ENCODE data around the gene RELCH. TPM values are rescaled to one million over a fixed set of nuclear protein-coding genes. Genes with fewer than 3 reads are reported as not detected.
A peak's percentile ranks its signal among the peaks of the same experiment; 100 is the strongest.

The RELCH gene
- polyA plus RNA-seq, 2 of the 4 experiments (the other 2 are of a cell fraction): 13.5 to 17.5 TPM

GRCh38 chr18:62336618-62337017, 149.6 kb downstream of the RELCH start:
- ATAC-seq (no peak), FAIRE-seq (no peak), DNase-seq (ENCODE audit: low read depth in 1 of 2, low spot score in 1 of 2) (no peak)
- H3K4me3 ChIP-seq: no peak overlapping the region
- no peak overlapping the region for H3K4me2 ChIP-seq
- POLR2A ChIA-PET: no interaction called here
- 82% methylated on average over 5 of the region's 5 CpGs for WGBS (ENCODE audit: missing lambda C conversion rate)
- peaks cover 34% of the 10 kb centered on the region for H3K4me1 ChIP-seq
- CTCF ChIA-PET: no interaction called here
- H3K27ac ChIP-seq: no peak overlapping the region
- no peak for TF ChIP-seq JUNB (IDR thresholded peaks at IDR 0.05)
- TF ChIP-seq EHMT2 (IDR thresholded peaks at IDR 0.05; ENCODE audit: low read depth): no peak
- no peaks in the 10 kb centered on the region for H3K9me3 ChIP-seq

- Histone ChIP-seq H3K9me3 (no peaks in the 10 kb centered on the region), H3K4me1 (peaks cover 34% of the 10 kb centered on the region), H3K27ac (no peak overlapping the region), H3K4me2 (no peak overlapping the region), H3K4me3 (no peak overlapping the region)
- DNase-seq (ENCODE audit: low read depth in 1 of 2, low spot score in 1 of 2) (no peak), ATAC-seq (no peak), FAIRE-seq (no peak)
- 29% methylated on average over 7 of the region's 7 CpGs for WGBS (ENCODE audit: missing lambda C conversion rate)
- CTCF ChIA-PET: no interaction called here
- no peak for TF ChIP-seq KDM5A (IDR thresholded peaks at IDR 0.05)
- peak; percentile 34; the same call in 1 of the 2 replicates for TF ChIP-seq MAX (IDR thresholded peaks at IDR 0.05)
- no peak for TF ChIP-seq SREBF2 (IDR thresholded peaks at IDR 0.05)
- no peak for TF ChIP-seq TFCP2L1 (CRISPR knock-in tag; IDR thresholded peaks at IDR 0.05)
- TF ChIP-seq TP53 (CRISPR knock-in tag; IDR thresholded peaks at IDR 0.05): no peak
- no peak for TF ChIP-seq POLR2AphosphoS2 (conservative IDR thresholded peaks at IDR 0.05; ENCODE audit: low read length)
- POLR2A ChIA-PET: no interaction called here
Measured at GRCh38 chr18:62337336-62337735, 150.3 kb downstream of the RELCH start.

DNA sequence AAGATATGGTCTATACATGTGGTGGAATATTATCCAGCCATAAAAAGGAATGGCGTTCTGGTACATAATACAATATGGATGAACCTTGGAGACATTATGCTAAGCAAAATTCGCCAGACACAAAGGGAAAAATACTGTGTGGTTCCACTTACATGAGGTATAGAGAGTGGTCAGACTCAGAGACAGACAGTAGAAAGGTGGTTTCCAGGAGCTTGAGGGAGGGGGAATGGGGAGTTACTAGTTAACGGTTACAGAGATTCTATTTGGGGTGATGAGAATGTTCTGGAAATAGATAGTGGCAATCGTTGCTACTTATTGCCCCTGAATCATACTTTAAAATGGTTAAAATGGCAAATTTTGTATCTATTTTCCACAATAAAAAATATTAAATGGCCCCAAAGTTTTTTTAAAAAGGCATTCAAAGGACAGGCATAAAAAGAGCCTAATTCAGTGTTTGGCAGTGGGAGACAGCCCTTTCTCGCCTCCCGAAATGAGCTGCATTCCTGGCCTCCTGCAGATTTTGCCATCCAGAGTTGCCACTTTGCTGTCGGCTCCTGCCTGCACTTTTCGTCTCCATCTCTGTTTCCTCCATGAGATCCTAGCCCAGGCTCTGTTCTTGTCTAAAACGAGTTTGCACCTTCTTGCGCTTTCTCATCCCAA, 151.5 kb downstream of the RELCH start:
- no peak for FAIRE-seq
- ChIA-PET CTCF (interaction anchor here (1.2 kb wide), 1 partner anchor 13 kb away, joined by 3 read pairs; no protein-coding TSS in a partner anchor), POLR2A (no interaction called here)
- no peak for TF ChIP-seq ZFP36 (IDR thresholded peaks at IDR 0.05; ENCODE audit: borderline replicate concordance, partially characterized antibody)
- no peak for TF ChIP-seq RAD21 (conservative IDR thresholded peaks at IDR 0.05 in 1 of 2, IDR thresholded peaks at IDR 0.05 in 1 of 2)
- TF ChIP-seq HDAC2 (IDR thresholded peaks at IDR 0.05): no peak
- TF ChIP-seq ZNF302 (CRISPR knock-in tag; IDR thresholded peaks at IDR 0.05): no peak
- TF ChIP-seq JUNB (IDR thresholded peaks at IDR 0.05): no peak
- TF ChIP-seq HOXA7 (CRISPR knock-in tag; IDR thresholded peaks at IDR 0.05): no peak
- TF ChIP-seq FOSB (CRISPR knock-in tag; IDR thresholded peaks at IDR 0.05): no peak
- no peak for TF ChIP-seq ESRRA (IDR thresholded peaks at IDR 0.05; ENCODE audit: borderline replicate concordance, low read length)
- TF ChIP-seq, protein P1, sequence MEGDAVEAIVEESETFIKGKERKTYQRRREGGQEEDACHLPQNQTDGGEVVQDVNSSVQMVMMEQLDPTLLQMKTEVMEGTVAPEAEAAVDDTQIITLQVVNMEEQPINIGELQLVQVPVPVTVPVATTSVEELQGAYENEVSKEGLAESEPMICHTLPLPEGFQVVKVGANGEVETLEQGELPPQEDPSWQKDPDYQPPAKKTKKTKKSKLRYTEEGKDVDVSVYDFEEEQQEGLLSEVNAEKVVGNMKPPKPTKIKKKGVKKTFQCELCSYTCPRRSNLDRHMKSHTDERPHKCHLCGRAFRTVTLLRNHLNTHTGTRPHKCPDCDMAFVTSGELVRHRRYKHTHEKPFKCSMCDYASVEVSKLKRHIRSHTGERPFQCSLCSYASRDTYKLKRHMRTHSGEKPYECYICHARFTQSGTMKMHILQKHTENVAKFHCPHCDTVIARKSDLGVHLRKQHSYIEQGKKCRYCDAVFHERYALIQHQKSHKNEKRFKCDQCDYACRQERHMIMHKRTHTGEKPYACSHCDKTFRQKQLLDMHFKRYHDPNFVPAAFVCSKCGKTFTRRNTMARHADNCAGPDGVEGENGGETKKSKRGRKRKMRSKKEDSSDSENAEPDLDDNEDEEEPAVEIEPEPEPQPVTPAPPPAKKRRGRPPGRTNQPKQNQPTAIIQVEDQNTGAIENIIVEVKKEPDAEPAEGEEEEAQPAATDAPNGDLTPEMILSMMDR (IDR thresholded peaks at IDR 0.05): no peak
- no peak for TF ChIP-seq FOXS1 (CRISPR knock-in tag; IDR thresholded peaks at IDR 0.05)
- TF ChIP-seq MAX (IDR thresholded peaks at IDR 0.05): no peak
- TF ChIP-seq, protein P2, sequence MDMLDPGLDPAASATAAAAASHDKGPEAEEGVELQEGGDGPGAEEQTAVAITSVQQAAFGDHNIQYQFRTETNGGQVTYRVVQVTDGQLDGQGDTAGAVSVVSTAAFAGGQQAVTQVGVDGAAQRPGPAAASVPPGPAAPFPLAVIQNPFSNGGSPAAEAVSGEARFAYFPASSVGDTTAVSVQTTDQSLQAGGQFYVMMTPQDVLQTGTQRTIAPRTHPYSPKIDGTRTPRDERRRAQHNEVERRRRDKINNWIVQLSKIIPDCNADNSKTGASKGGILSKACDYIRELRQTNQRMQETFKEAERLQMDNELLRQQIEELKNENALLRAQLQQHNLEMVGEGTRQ (IDR thresholded peaks at IDR 0.05): no peak
- TF ChIP-seq, protein P3, sequence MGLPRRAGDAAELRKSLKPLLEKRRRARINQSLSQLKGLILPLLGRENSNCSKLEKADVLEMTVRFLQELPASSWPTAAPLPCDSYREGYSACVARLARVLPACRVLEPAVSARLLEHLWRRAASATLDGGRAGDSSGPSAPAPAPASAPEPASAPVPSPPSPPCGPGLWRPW (IDR thresholded peaks at IDR 0.05): no peak
- no peak for TF ChIP-seq ZC3H11A (IDR thresholded peaks at IDR 0.05)
- TF ChIP-seq RFX5 (IDR thresholded peaks at IDR 0.05): no peak
- TF ChIP-seq NR3C1 (IDR thresholded peaks at IDR 0.05): no peak
- H3K9me3 ChIP-seq: no peaks in the 10 kb centered on the region
- H3K27ac ChIP-seq: peak overlapping the region in 1 of 2 experiments; percentile 66; a peak in 2 of 6 replicates
- no peak for ATAC-seq
- peak overlapping the region; percentile 81 for H3K4me2 ChIP-seq
- peaks cover 34% of the 10 kb centered on the region for H3K4me1 ChIP-seq
- no peak overlapping the region for H3K4me3 ChIP-seq
- DNase-seq (ENCODE audit: low read depth in 1 of 2, low spot score in 1 of 2): no peak
- 84% methylated on average over 10 of the region's 10 CpGs for WGBS (ENCODE audit: missing lambda C conversion rate)

All from A549 (cell line).